Skeletal muscle tissue (tissue), 4 donors: ENCODE results near the gene TTC33. TPM values are rescaled to one million over a fixed set of nuclear protein-coding genes. Genes with fewer than 3 reads are reported as not detected.

Experiments used
- H3K27ac ChIP-seq: one replicate; pipeline ENCODE4 v1.7.0; 2013; ENCODE audit warnings: mild to moderate bottlenecking, low read depth, low read length, inconsistent platforms
- H3K27me3 ChIP-seq, 3 donors: one replicate each; pipeline ENCODE4 v1.7.0; 2013; ENCODE audit warnings: low read length in 3 of 3; ENCODE audit not compliant: control insufficient read depth in 3 of 3, insufficient read depth in 3 of 3
- H3K36me3 ChIP-seq, 3 donors: one replicate each; pipeline ENCODE4 v1.7.0; 2013; ENCODE audit warnings: low read length in 3 of 3; ENCODE audit not compliant: control insufficient read depth in 3 of 3, insufficient read depth in 3 of 3
- H3K4me1 ChIP-seq, 3 donors: one replicate each; pipeline ENCODE4 v1.7.0; 2013; ENCODE audit warnings: low read length in 3 of 3, mild to moderate bottlenecking in 3 of 3; ENCODE audit not compliant: control insufficient read depth in 3 of 3, insufficient read depth in 3 of 3
- H3K4me3 ChIP-seq, 3 donors: one replicate each; pipeline ENCODE4 v1.7.0; 2013; ENCODE audit warnings: low read length in 3 of 3
- H3K9ac ChIP-seq, 3 donors: one replicate each; pipeline ENCODE4 v1.7.0; 2013; ENCODE audit warnings: low read length in 3 of 3, mild to moderate bottlenecking in 3 of 3, moderate library complexity in 2 of 3, low read depth in 1 of 3
- H3K9me3 ChIP-seq, 3 donors: one replicate each; pipeline ENCODE4 v1.7.0; 2013; ENCODE audit warnings: low read length in 3 of 3; ENCODE audit not compliant: control insufficient read depth in 3 of 3
- total RNA-seq: library from RNA; depleted of rRNA; stranded (reverse); fragments of >200 nt; gene quantifications from one replicate; pipeline ENCODE4 v1.2.3, GENCODE V29; 2014
- donor health status: Osteomylitis.

The TTC33 gene
- total RNA-seq, 1 donor from 2014 or later = 17.2 TPM

- no peaks in the 10 kb centered on the region for H3K4me1 ChIP-seq
- H3K27me3 ChIP-seq = no peaks in the 10 kb centered on the region
- H3K4me3 ChIP-seq = no peak overlapping the region
- H3K9me3 ChIP-seq = no peaks in the 10 kb centered on the region
- H3K27ac ChIP-seq = no peak overlapping the region
- H3K36me3 ChIP-seq = no peaks in the 10 kb centered on the region
- no peak overlapping the region for H3K9ac ChIP-seq
Observed at GRCh38 chr5:40499518-40500273, 256.1 kb downstream of the TTC33 start.

GRCh38 chr5:40499007-40499406, 256.8 kb downstream of the TTC33 start:
- Histone ChIP-seq H3K27ac (no peak overlapping the region), H3K9ac (no peak overlapping the region), H3K27me3 (no peaks in the 10 kb centered on the region), H3K36me3 (no peaks in the 10 kb centered on the region), H3K9me3 (no peaks in the 10 kb centered on the region), H3K4me3 (no peak overlapping the region), H3K4me1 (no peaks in the 10 kb centered on the region)

- Histone ChIP-seq H3K4me1 (no peaks in the 10 kb centered on the region), H3K9me3 (no peaks in the 10 kb centered on the region), H3K9ac (no peak overlapping the region)
Observed at GRCh38 chr5:40497573-40497972, 258.2 kb downstream of the TTC33 start.

GRCh38 chr5:40495237-40495635, 260.5 kb downstream of the TTC33 start:
- H3K9me3 ChIP-seq = no peaks in the 10 kb centered on the region
- H3K4me1 ChIP-seq = no peaks in the 10 kb centered on the region
- H3K27me3 ChIP-seq = no peaks in the 10 kb centered on the region
- H3K36me3 ChIP-seq = no peaks in the 10 kb centered on the region
- no peak overlapping the region for H3K9ac ChIP-seq
- no peak overlapping the region for H3K27ac ChIP-seq
- H3K4me3 ChIP-seq = no peak overlapping the region

More at GRCh38 chr5:40497573-40497972, 258.2 kb downstream of the TTC33 start:
- no peak overlapping the region for H3K27ac ChIP-seq
- H3K27me3 ChIP-seq = no peaks in the 10 kb centered on the region
- H3K4me3 ChIP-seq = no peak overlapping the region
- no peaks in the 10 kb centered on the region for H3K36me3 ChIP-seq

- Histone ChIP-seq H3K36me3 (no peaks in the 10 kb centered on the region), H3K4me1 (no peaks in the 10 kb centered on the region), H3K9me3 (no peaks in the 10 kb centered on the region), H3K4me3 (no peak overlapping the region), H3K9ac (no peak overlapping the region), H3K27me3 (no peaks in the 10 kb centered on the region), H3K27ac (no peak overlapping the region)
Observed at GRCh38 chr5:40494631-40495236, 261.0 kb downstream of the TTC33 start.

GRCh38 chr5:40492056-40492455, 263.7 kb downstream of the TTC33 start:
- H3K9ac ChIP-seq = no peak overlapping the region
- H3K9me3 ChIP-seq = no peaks in the 10 kb centered on the region
- no peak overlapping the region for H3K27ac ChIP-seq
- H3K4me3 ChIP-seq = no peak overlapping the region
- no peaks in the 10 kb centered on the region for H3K4me1 ChIP-seq
- no peaks in the 10 kb centered on the region for H3K27me3 ChIP-seq
- no peaks in the 10 kb centered on the region for H3K36me3 ChIP-seq

GRCh38 chr5:40491644-40492043, 264.1 kb downstream of the TTC33 start:
- H3K27ac ChIP-seq = no peak overlapping the region
- H3K4me3 ChIP-seq = no peak overlapping the region
- H3K36me3 ChIP-seq = no peaks in the 10 kb centered on the region
- H3K27me3 ChIP-seq = no peaks in the 10 kb centered on the region
- H3K9ac ChIP-seq = no peak overlapping the region
- H3K4me1 ChIP-seq = peaks cover 0 to 2% (median 0%) of the 10 kb centered on the region in 3 donors
- H3K9me3 ChIP-seq = no peaks in the 10 kb centered on the region

- Histone ChIP-seq H3K27me3 (no peaks in the 10 kb centered on the region), H3K4me3 (no peak overlapping the region), H3K36me3 (no peaks in the 10 kb centered on the region), H3K9me3 (no peaks in the 10 kb centered on the region), H3K9ac (no peak overlapping the region), H3K4me1 (peaks cover 0 to 2% (median 0%) of the 10 kb centered on the region in 3 donors), H3K27ac (no peak overlapping the region)
Observed at GRCh38 chr5:40490464-40491111, 265.2 kb downstream of the TTC33 start.

GRCh38 chr5:40489421-40489820, 266.3 kb downstream of the TTC33 start:
- Histone ChIP-seq H3K27me3 (no peaks in the 10 kb centered on the region), H3K36me3 (no peaks in the 10 kb centered on the region), H3K9me3 (no peaks in the 10 kb centered on the region), H3K9ac (no peak overlapping the region), H3K4me3 (no peak overlapping the region), H3K27ac (no peak overlapping the region), H3K4me1 (peaks cover 0 to 2% (median 0%) of the 10 kb centered on the region in 3 donors)
